ENCODE data around the gene RIN1.

DNA sequence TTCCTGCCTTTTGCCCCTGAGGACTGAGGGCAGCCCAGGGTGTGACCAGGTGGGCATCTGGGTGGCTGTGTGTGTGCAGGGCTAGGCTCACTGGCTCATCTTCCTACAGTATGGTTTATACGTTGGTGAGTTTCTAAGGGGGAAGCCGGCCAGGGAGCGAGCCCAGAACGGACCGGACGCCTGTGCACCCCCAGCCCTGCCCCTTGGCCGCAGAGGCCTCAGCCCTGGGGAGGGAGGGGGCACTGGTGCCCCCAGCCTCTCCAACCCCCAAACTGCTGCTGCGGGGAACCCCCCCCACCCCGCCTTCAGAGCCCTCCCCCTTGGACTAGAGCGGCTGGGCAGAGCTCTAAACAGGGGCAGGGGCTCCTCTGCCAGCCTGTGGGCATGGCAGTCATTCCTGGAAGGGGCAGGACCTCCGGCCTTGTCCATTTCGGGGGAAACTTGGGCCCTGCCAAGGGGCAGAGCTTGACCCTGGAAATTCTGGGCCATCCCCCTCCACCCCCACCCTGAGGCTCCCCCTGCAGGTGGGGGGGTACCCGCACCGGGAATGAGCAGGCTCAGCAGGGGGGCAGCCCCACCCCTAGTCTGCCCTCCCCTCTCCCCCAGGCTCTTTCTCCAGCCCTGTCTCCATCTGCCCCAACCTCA is 52.7 kb downstream of the RIN1 start:
- TF ChIP-seq, protein P1, sequence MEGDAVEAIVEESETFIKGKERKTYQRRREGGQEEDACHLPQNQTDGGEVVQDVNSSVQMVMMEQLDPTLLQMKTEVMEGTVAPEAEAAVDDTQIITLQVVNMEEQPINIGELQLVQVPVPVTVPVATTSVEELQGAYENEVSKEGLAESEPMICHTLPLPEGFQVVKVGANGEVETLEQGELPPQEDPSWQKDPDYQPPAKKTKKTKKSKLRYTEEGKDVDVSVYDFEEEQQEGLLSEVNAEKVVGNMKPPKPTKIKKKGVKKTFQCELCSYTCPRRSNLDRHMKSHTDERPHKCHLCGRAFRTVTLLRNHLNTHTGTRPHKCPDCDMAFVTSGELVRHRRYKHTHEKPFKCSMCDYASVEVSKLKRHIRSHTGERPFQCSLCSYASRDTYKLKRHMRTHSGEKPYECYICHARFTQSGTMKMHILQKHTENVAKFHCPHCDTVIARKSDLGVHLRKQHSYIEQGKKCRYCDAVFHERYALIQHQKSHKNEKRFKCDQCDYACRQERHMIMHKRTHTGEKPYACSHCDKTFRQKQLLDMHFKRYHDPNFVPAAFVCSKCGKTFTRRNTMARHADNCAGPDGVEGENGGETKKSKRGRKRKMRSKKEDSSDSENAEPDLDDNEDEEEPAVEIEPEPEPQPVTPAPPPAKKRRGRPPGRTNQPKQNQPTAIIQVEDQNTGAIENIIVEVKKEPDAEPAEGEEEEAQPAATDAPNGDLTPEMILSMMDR (IDR thresholded peaks at IDR 0.05), result no peak
- no peak for TF ChIP-seq POLR2A (IDR thresholded peaks at IDR 0.05)
